ENCODE results near the gene NELL1. TPM values are rescaled to one million over a fixed set of nuclear protein-coding genes. Genes with fewer than 3 reads are reported as not detected.

Gene NELL1
- total and polyA plus RNA-seq, 2 donors (not counting 3 experiments of a cell fraction or from before 2014, with no cell fraction given): not detected

GRCh38 chr11:21603886-21604285 is 934.5 kb downstream of the NELL1 start:
- BruUV-seq (replicated peaks): no TSS peak
- H3K9me1 ChIP-seq (replicated peaks; ENCODE audit: control insufficient read depth, extremely low read depth, insufficient read depth, low read length): no peaks in the 10 kb centered on the region
- CTCF ChIA-PET: no interaction called here
- FAIRE-seq (no peak), DNase-seq (ENCODE audit: low read depth, low spot score) (no peak)
- TF ChIP-seq POLR2AphosphoS5 (IDR thresholded peaks at IDR 0.05; ENCODE audit: insufficient read depth, low read depth, low read length): no peak
- POLR2A ChIA-PET: no interaction called here
- dilution Hi-C loops (cut with MboI; ENCODE audit: extremely low pct_ligation_motif_present, low sequenced_read_pairs): no loop called here
- peaks cover 6% of the 10 kb centered on the region for H3K9me3 ChIP-seq (replicated peaks; ENCODE audit: control insufficient read depth, insufficient read depth, low read length)
- H3K4me3 ChIP-seq (replicated peaks in 1 of 3; ENCODE audit: insufficient read depth in 1 of 3, low read depth in 1 of 3, low read length in 3 of 3): no peak overlapping the region
- no peak overlapping the region for H3K27ac ChIP-seq (ENCODE audit: insufficient read depth, low read depth, low read length)
- no peaks in the 10 kb centered on the region for H3K4me1 ChIP-seq (ENCODE audit: control insufficient read depth, extremely low read depth, insufficient read depth, low read length)
- no peak overlapping the region for H2AFZ ChIP-seq (ENCODE audit: low read depth, low read length)
- H3K79me2 ChIP-seq (ENCODE audit: control insufficient read depth, insufficient read depth, low read length): no peaks in the 10 kb centered on the region
- no peaks in the 10 kb centered on the region for H3K27me3 ChIP-seq (ENCODE audit: control insufficient read depth in 2 of 2, insufficient read depth in 2 of 2, low read length in 2 of 2)
- H3K4me2 ChIP-seq (ENCODE audit: insufficient read depth, low read length): no peak overlapping the region
- intact Hi-C loops (cut with micrococcal nuclease): no loop called here
- no peaks in the 10 kb centered on the region for H4K20me1 ChIP-seq (replicated peaks; ENCODE audit: control insufficient read depth, extremely low read depth, insufficient read depth, low read length)
- no peak overlapping the region for H3K9ac ChIP-seq (replicated peaks; ENCODE audit: extremely low read depth, insufficient read depth, low read length)
- no peaks in the 10 kb centered on the region for H3K36me3 ChIP-seq (ENCODE audit: control insufficient read depth in 2 of 2, extremely low read depth in 1 of 2, insufficient read depth in 2 of 2, low read length in 2 of 2)

GRCh38 chr11:21604564-21604963 is 935.2 kb downstream of the NELL1 start:
- Histone ChIP-seq H3K4me2 (ENCODE audit: insufficient read depth, low read length) (no peak overlapping the region), H3K27ac (ENCODE audit: insufficient read depth, low read depth, low read length) (no peak overlapping the region), H3K36me3 (ENCODE audit: control insufficient read depth in 2 of 2, extremely low read depth in 1 of 2, insufficient read depth in 2 of 2, low read length in 2 of 2) (no peaks in the 10 kb centered on the region), H3K27me3 (ENCODE audit: control insufficient read depth in 2 of 2, insufficient read depth in 2 of 2, low read length in 2 of 2) (no peaks in the 10 kb centered on the region), H3K4me1 (ENCODE audit: control insufficient read depth, extremely low read depth, insufficient read depth, low read length) (no peaks in the 10 kb centered on the region), H3K9me3 (replicated peaks; ENCODE audit: control insufficient read depth, insufficient read depth, low read length) (peaks cover 6% of the 10 kb centered on the region), H3K79me2 (ENCODE audit: control insufficient read depth, insufficient read depth, low read length) (no peaks in the 10 kb centered on the region), H3K9ac (replicated peaks; ENCODE audit: extremely low read depth, insufficient read depth, low read length) (no peak overlapping the region), H2AFZ (ENCODE audit: low read depth, low read length) (no peak overlapping the region), H3K9me1 (replicated peaks; ENCODE audit: control insufficient read depth, extremely low read depth, insufficient read depth, low read length) (no peaks in the 10 kb centered on the region), H4K20me1 (replicated peaks; ENCODE audit: control insufficient read depth, extremely low read depth, insufficient read depth, low read length) (no peaks in the 10 kb centered on the region), H3K4me3 (replicated peaks in 1 of 3; ENCODE audit: insufficient read depth in 1 of 3, low read depth in 1 of 3, low read length in 3 of 3) (no peak overlapping the region)
- BruUV-seq (replicated peaks): no TSS peak
- dilution Hi-C loops (cut with MboI; ENCODE audit: extremely low pct_ligation_motif_present, low sequenced_read_pairs): no loop called here
- intact Hi-C loops (cut with micrococcal nuclease): no loop called here
- POLR2A ChIA-PET: no interaction called here
- no peak for FAIRE-seq
- CTCF ChIA-PET: no interaction called here
- no peak for DNase-seq (ENCODE audit: low read depth, low spot score)
- no peak for TF ChIP-seq CTCF (IDR thresholded peaks at IDR 0.05; ENCODE audit: extremely low read depth in 1 of 2, insufficient read depth in 1 of 2, low read depth in 1 of 2, low read length in 2 of 2)
- no peak for TF ChIP-seq GATA2 (IDR thresholded peaks at IDR 0.05; ENCODE audit: insufficient read depth, insufficient read length, low read depth, low read length)
- TF ChIP-seq EZH2 (IDR thresholded peaks at IDR 0.05; ENCODE audit: borderline replicate concordance, low read depth, low read length, severe bottlenecking): no peak
- TF ChIP-seq POLR2AphosphoS5 (IDR thresholded peaks at IDR 0.05; ENCODE audit: insufficient read depth, low read depth, low read length): no peak
- TF ChIP-seq JUN (IDR thresholded peaks at IDR 0.05; ENCODE audit: borderline replicate concordance, insufficient read depth, insufficient read length, low read depth): no peak
- TF ChIP-seq MYC (IDR thresholded peaks at IDR 0.05; ENCODE audit: low read depth, low read length): no peak
- no peak for TF ChIP-seq FOS (IDR thresholded peaks at IDR 0.05; ENCODE audit: borderline replicate concordance, insufficient read depth, low read length)
- TF ChIP-seq MAX (IDR thresholded peaks at IDR 0.05; ENCODE audit: insufficient read depth, insufficient read length): no peak
- TF ChIP-seq POLR2A (IDR thresholded peaks at IDR 0.05; ENCODE audit: low read depth, low read length): no peak

Measured in endothelial cell of umbilical vein (primary cell).